Measurements from ENCODE around the gene MYOM3.

GRCh38 chr1:24070821-24071393, 41.0 kb downstream of the MYOM3 start:
- peak; percentile 79 to 92 (median 90) for TF ChIP-seq CTCF (IDR thresholded peaks at IDR 0.05)
- peak; percentile 65 for TF ChIP-seq POLR2AphosphoS5 (IDR thresholded peaks at IDR 0.05)

All from prostate gland (tissue), 2 donors.